ENCODE data around the gene OPN4. TPM values are rescaled to one million over a fixed set of nuclear protein-coding genes. Genes with fewer than 3 reads are reported as not detected.

OPN4 gene
- total and polyA plus RNA-seq, 4 experiments from 2014 or later, result not detected

DNA sequence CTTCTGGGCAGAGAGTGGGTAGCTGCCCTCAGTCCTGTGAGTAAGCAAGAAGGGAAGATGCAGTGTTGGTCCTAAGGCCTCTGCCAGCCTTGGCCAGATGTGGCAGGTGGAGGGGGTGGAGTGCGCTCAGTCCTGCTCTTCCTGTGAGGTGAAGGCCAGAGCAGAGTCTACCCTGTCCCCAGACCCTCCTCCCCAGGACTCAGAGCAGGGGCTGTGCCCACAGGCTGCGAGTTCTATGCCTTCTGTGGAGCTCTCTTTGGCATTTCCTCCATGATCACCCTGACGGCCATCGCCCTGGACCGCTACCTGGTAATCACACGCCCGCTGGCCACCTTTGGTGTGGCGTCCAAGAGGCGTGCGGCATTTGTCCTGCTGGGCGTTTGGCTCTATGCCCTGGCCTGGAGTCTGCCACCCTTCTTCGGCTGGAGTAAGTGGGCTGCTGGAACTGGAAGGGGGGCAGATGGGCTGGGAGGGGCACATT lies 4.0 kb downstream of the OPN4 start:
- no peaks in the 10 kb centered on the region for H3K4me1 Mint-ChIP-seq
- H3K27ac ChIP-seq (ENCODE audit: low read depth, low read length), result no peak overlapping the region
- H3K27me3 ChIP-seq (ENCODE audit: insufficient read depth, low read length), result no peaks in the 10 kb centered on the region
- POLR2A ChIA-PET (ENCODE audit: partially characterized antibody), result no interaction called here
- DNase-seq, result peak in 1 of 5 donors; percentile 27
- no peaks in the 10 kb centered on the region for H3K36me3 Mint-ChIP-seq
- no peak overlapping the region for H3K27ac Mint-ChIP-seq
- no peak overlapping the region for H3K4me3 Mint-ChIP-seq
- H3K4me3 ChIP-seq (ENCODE audit: low read length in 2 of 2), result no peak overlapping the region
- no peaks in the 10 kb centered on the region for H3K27me3 Mint-ChIP-seq
- CTCF ChIA-PET (ENCODE audit: partially characterized antibody), result no interaction called here
- no peaks in the 10 kb centered on the region for H3K4me1 ChIP-seq (ENCODE audit: insufficient read depth, low read length)
- intact Hi-C loops (cut with micrococcal nuclease), result no loop called here
- no peaks in the 10 kb centered on the region for H3K36me3 ChIP-seq (ENCODE audit: insufficient read depth, low read length)
- no peaks in the 10 kb centered on the region for H3K9me3 ChIP-seq (ENCODE audit: control insufficient read depth in 1 of 2, low read length in 2 of 2)
- no peaks in the 10 kb centered on the region for H3K9me3 Mint-ChIP-seq

GRCh38 chr10:86658751-86659150 lies 4.4 kb downstream of the OPN4 start:
- DNase-seq, result no peak
- POLR2A ChIA-PET (ENCODE audit: partially characterized antibody), result no interaction called here
- no peaks in the 10 kb centered on the region for H3K9me3 ChIP-seq (ENCODE audit: control insufficient read depth in 1 of 2, low read length in 2 of 2)
- H3K4me1 ChIP-seq (ENCODE audit: insufficient read depth, low read length), result no peaks in the 10 kb centered on the region
- no peak overlapping the region for H3K27ac Mint-ChIP-seq
- H3K36me3 ChIP-seq (ENCODE audit: insufficient read depth, low read length), result no peaks in the 10 kb centered on the region
- no peaks in the 10 kb centered on the region for H3K36me3 Mint-ChIP-seq
- no peaks in the 10 kb centered on the region for H3K4me1 Mint-ChIP-seq
- no peaks in the 10 kb centered on the region for H3K27me3 Mint-ChIP-seq
- no peaks in the 10 kb centered on the region for H3K27me3 ChIP-seq (ENCODE audit: insufficient read depth, low read length)
- H3K27ac ChIP-seq (ENCODE audit: low read depth, low read length), result no peak overlapping the region
- no peak overlapping the region for H3K4me3 ChIP-seq (ENCODE audit: low read length in 2 of 2)
- H3K9me3 Mint-ChIP-seq, result no peaks in the 10 kb centered on the region
- CTCF ChIA-PET (ENCODE audit: partially characterized antibody), result no interaction called here
- H3K4me3 Mint-ChIP-seq, result no peak overlapping the region
- intact Hi-C loops (cut with micrococcal nuclease), result no loop called here

DNA sequence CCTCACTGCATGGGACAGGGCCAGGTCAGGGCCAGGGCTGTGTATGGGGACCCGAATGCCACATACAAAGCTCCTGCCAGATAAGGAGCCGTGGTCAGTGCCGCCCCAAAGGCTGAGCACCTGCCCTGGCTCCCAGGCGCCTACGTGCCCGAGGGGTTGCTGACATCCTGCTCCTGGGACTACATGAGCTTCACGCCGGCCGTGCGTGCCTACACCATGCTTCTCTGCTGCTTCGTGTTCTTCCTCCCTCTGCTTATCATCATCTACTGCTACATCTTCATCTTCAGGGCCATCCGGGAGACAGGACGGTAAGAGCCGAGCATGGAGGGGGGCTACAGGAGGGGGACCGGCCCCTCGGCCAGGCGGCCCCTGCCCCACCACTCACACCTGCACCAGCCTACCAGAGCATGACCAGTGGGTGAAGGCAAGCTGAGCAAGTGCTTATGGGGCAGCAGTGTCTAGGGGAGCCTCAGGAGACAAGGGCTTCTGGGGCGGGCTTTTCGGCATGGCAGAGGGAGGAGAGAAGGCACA lies 4.9 kb downstream of the OPN4 start:
- CTCF ChIA-PET (ENCODE audit: partially characterized antibody), result no interaction called here
- Histone ChIP-seq H3K4me1 (ENCODE audit: insufficient read depth, low read length) (no peaks in the 10 kb centered on the region), H3K4me3 (ENCODE audit: low read length in 2 of 2) (no peak overlapping the region), H3K27me3 (ENCODE audit: insufficient read depth, low read length) (no peaks in the 10 kb centered on the region), H3K9me3 (ENCODE audit: control insufficient read depth in 1 of 2, low read length in 2 of 2) (no peaks in the 10 kb centered on the region), H3K27ac (ENCODE audit: low read depth, low read length) (no peak overlapping the region), H3K36me3 (ENCODE audit: insufficient read depth, low read length) (no peaks in the 10 kb centered on the region)
- H3K4me1 Mint-ChIP-seq, result no peaks in the 10 kb centered on the region
- peak in 1 of 5 donors; percentile 13 for DNase-seq
- no peaks in the 10 kb centered on the region for H3K9me3 Mint-ChIP-seq
- H3K27me3 Mint-ChIP-seq, result peaks cover 0 to 2% of the 10 kb centered on the region in 2 donors
- POLR2A ChIA-PET (ENCODE audit: partially characterized antibody), result no interaction called here
- H3K27ac Mint-ChIP-seq, result no peak overlapping the region
- H3K36me3 Mint-ChIP-seq, result no peaks in the 10 kb centered on the region
- intact Hi-C loops (cut with micrococcal nuclease), result no loop called here
- no peak overlapping the region for H3K4me3 Mint-ChIP-seq

- Histone ChIP-seq H3K4me1 (ENCODE audit: insufficient read depth, low read length) (no peaks in the 10 kb centered on the region), H3K36me3 (ENCODE audit: insufficient read depth, low read length) (no peaks in the 10 kb centered on the region), H3K4me3 (ENCODE audit: low read length in 2 of 2) (no peak overlapping the region), H3K27me3 (ENCODE audit: insufficient read depth, low read length) (no peaks in the 10 kb centered on the region), H3K27ac (ENCODE audit: low read depth, low read length) (no peak overlapping the region), H3K9me3 (ENCODE audit: control insufficient read depth in 1 of 2, low read length in 2 of 2) (no peaks in the 10 kb centered on the region)
- intact Hi-C loops (cut with micrococcal nuclease), result no loop called here
- ChIA-PET CTCF (ENCODE audit: partially characterized antibody) (no interaction called here), POLR2A (ENCODE audit: partially characterized antibody) (no interaction called here)
- H3K27ac Mint-ChIP-seq, result no peak overlapping the region
- no peak overlapping the region for H3K4me3 Mint-ChIP-seq
- H3K36me3 Mint-ChIP-seq, result no peaks in the 10 kb centered on the region
- peak in 1 of 5 donors; percentile 27 for DNase-seq
- peaks cover 0 to 2% of the 10 kb centered on the region in 2 donors for H3K27me3 Mint-ChIP-seq
- no peaks in the 10 kb centered on the region for H3K4me1 Mint-ChIP-seq
- no peaks in the 10 kb centered on the region for H3K9me3 Mint-ChIP-seq
Observed at GRCh38 chr10:86659721-86660453, 5.5 kb downstream of the OPN4 start.

- H3K4me3 Mint-ChIP-seq, result no peak overlapping the region
- Histone ChIP-seq H3K4me3 (ENCODE audit: low read length in 2 of 2) (no peak overlapping the region), H3K9me3 (ENCODE audit: control insufficient read depth in 1 of 2, low read length in 2 of 2) (no peaks in the 10 kb centered on the region), H3K4me1 (ENCODE audit: insufficient read depth, low read length) (no peaks in the 10 kb centered on the region), H3K27me3 (ENCODE audit: insufficient read depth, low read length) (no peaks in the 10 kb centered on the region), H3K27ac (ENCODE audit: low read depth, low read length) (no peak overlapping the region), H3K36me3 (ENCODE audit: insufficient read depth, low read length) (no peaks in the 10 kb centered on the region)
- peaks cover 0 to 2% of the 10 kb centered on the region in 2 donors for H3K27me3 Mint-ChIP-seq
- no peaks in the 10 kb centered on the region for H3K4me1 Mint-ChIP-seq
- DNase-seq, result peak in 1 of 5 donors; percentile 14
- ChIA-PET POLR2A (ENCODE audit: partially characterized antibody) (no interaction called here), CTCF (ENCODE audit: partially characterized antibody) (no interaction called here)
- H3K36me3 Mint-ChIP-seq, result no peaks in the 10 kb centered on the region
- H3K9me3 Mint-ChIP-seq, result no peaks in the 10 kb centered on the region
- no peak overlapping the region for H3K27ac Mint-ChIP-seq
- intact Hi-C loops (cut with micrococcal nuclease), result no loop called here
Observed at GRCh38 chr10:86661161-86662025, 7.0 kb downstream of the OPN4 start.

GRCh38 chr10:86662186-86663045 lies 8.1 kb downstream of the OPN4 start:
- no peaks in the 10 kb centered on the region for H3K36me3 Mint-ChIP-seq
- Histone ChIP-seq H3K4me1 (ENCODE audit: insufficient read depth, low read length) (no peaks in the 10 kb centered on the region), H3K27ac (ENCODE audit: low read depth, low read length) (no peak overlapping the region), H3K4me3 (ENCODE audit: low read length in 2 of 2) (no peak overlapping the region), H3K27me3 (ENCODE audit: insufficient read depth, low read length) (no peaks in the 10 kb centered on the region), H3K9me3 (ENCODE audit: control insufficient read depth in 1 of 2, low read length in 2 of 2) (no peaks in the 10 kb centered on the region), H3K36me3 (ENCODE audit: insufficient read depth, low read length) (no peaks in the 10 kb centered on the region)
- peak in 1 of 5 donors; percentile 28 for DNase-seq
- no peaks in the 10 kb centered on the region for H3K4me1 Mint-ChIP-seq
- intact Hi-C loops (cut with micrococcal nuclease), result no loop called here
- CTCF ChIA-PET (ENCODE audit: partially characterized antibody), result no interaction called here
- no peak overlapping the region for H3K27ac Mint-ChIP-seq
- H3K4me3 Mint-ChIP-seq, result no peak overlapping the region
- peaks cover 0 to 2% of the 10 kb centered on the region in 2 donors for H3K27me3 Mint-ChIP-seq
- H3K9me3 Mint-ChIP-seq, result no peaks in the 10 kb centered on the region
- POLR2A ChIA-PET (ENCODE audit: partially characterized antibody), result no interaction called here

DNA sequence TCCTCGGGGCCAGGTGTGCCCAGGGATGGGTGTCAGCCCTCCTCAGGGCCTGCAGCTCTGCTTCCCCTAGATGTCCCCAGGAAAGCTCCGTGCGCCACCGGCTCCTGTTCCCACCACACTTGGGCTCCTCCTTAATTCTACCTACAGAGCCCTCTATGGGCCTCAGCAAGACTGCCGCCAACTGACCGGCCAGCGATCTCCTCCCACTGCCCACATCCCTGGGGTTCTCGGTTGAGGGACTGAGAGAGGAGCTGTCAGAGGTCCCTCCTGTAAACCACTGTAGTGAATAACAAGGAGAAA lies 8.6 kb downstream of the OPN4 start:
- CTCF ChIA-PET (ENCODE audit: partially characterized antibody), result no interaction called here
- Histone ChIP-seq H3K36me3 (ENCODE audit: insufficient read depth, low read length) (no peaks in the 10 kb centered on the region), H3K4me3 (ENCODE audit: low read length in 2 of 2) (no peak overlapping the region), H3K27me3 (ENCODE audit: insufficient read depth, low read length) (no peaks in the 10 kb centered on the region), H3K4me1 (ENCODE audit: insufficient read depth, low read length) (no peaks in the 10 kb centered on the region), H3K9me3 (ENCODE audit: control insufficient read depth in 1 of 2, low read length in 2 of 2) (no peaks in the 10 kb centered on the region), H3K27ac (ENCODE audit: low read depth, low read length) (no peak overlapping the region)
- H3K4me3 Mint-ChIP-seq, result no peak overlapping the region
- peaks cover 0 to 2% of the 10 kb centered on the region in 2 donors for H3K27me3 Mint-ChIP-seq
- H3K36me3 Mint-ChIP-seq, result no peaks in the 10 kb centered on the region
- H3K4me1 Mint-ChIP-seq, result no peaks in the 10 kb centered on the region
- H3K27ac Mint-ChIP-seq, result no peak overlapping the region
- intact Hi-C loops (cut with micrococcal nuclease), result no loop called here
- DNase-seq, result peak in 1 of 5 donors; percentile 21
- POLR2A ChIA-PET (ENCODE audit: partially characterized antibody), result no interaction called here
- H3K9me3 Mint-ChIP-seq, result no peaks in the 10 kb centered on the region
